GM18873 (cell line): ENCODE data around the gene WDR33.

Source experiments
- ATAC-seq: cut with Tn5 transposase; IDR thresholded peaks from one replicate; pipeline ENCODE4 v1.9.1; 2021; ENCODE audit warnings: mild to moderate bottlenecking, moderate library complexity, moderate number of reproducible peaks; ENCODE audit not compliant: unreplicated experiment, low FRiP score

Gene WDR33

DNA sequence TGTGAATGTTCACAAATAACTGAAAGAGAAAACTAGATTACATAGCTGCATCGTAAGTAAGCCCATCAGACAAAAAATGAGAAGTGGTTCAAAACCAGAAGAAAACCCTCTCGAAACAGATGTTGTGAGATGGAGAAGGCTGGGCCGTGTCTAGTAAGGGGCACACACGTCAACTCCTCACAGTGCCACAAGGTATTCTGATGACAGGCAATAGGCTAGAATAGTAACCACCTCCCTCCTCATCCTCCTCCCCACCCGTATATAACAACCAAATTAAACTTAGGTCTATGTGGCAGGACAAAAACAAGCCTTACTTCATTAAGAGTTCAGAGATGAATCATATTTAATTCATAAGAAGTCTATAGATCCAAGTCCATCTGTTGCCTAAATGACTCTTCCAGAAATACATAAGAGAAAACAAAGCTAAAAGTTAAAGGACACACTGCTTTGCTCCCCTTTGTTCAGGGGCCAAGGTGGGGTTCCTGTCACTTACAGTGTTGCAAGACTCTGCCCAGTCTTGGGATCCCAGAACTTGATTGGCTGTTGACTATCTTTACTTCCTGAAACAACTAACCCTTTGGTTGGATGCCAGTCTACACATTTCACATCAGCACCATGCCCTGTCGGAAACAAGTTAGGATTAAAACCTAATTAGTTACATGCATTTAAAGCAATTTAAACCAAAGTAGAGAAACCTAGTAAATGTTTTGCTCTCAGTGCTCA lies 84.7 kb downstream of the WDR33 start:
- no peak for ATAC-seq

DNA sequence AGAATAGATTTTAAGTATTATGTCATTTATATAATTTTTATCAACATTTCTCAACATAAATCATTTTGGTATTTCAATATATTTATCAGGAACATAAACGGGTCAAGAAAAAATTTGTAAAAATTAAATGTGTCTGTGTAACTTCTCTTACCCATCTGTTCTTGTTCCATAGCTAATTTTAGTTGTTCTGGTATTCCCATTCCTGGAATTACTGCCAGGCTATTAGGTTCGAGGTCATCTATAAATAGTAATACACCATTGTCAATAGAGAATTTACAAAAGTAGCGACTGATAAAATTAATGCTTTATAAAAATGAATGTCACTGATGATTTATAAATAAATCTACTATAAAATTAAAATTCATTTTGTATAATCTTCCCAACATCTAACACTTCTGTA lies 88.2 kb downstream of the WDR33 start:
- ATAC-seq, result no peak

DNA sequence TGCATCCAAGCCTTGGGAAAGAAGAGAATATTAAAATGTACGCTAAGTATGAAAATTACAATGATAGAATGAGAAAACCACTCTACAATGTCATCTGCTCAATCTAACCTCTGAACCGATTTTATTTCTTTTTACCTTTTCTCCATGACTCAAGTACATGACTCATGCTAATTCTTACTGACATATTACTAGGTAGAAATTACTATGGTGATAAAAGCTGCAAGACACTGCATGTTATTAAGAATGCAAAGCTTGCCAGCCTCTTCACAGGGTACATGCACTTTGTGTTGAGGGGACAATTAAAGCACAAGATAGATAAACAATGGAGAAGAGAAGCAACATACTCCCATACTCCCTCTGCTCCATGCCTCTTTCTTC lies 89.0 kb downstream of the WDR33 start:
- no peak for ATAC-seq

DNA sequence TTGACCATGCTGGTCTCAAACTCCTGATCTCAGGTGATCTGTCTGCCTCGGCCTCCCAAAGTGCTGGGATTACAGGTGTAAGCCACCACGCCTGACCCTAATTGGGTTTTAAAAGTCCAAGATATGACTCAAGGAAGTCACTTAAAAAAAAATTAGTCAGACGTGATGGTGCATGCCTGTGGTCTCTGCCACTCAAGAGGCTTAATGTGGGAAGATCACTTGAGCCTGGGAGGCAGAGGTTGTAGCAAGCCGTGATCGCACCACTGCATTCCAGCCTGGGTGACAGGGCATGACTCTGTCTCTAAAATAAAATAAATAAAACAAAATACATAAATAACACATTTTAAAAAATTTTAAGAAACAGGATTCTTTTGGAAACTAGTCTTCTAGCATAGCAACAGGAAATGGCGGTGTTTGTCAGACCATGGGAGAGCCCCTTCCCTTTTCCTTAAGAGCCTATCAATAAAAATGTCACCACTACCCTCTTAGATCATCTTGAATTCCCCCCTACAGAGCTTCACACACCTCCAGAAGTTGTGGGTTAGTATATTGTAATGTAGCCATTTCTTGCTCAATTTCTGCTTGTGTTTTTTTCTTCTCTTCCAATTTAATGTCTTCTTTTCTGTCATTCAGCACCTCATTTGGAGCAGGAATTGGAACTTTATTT lies 89.5 kb downstream of the WDR33 start:
- ATAC-seq, result no peak

DNA sequence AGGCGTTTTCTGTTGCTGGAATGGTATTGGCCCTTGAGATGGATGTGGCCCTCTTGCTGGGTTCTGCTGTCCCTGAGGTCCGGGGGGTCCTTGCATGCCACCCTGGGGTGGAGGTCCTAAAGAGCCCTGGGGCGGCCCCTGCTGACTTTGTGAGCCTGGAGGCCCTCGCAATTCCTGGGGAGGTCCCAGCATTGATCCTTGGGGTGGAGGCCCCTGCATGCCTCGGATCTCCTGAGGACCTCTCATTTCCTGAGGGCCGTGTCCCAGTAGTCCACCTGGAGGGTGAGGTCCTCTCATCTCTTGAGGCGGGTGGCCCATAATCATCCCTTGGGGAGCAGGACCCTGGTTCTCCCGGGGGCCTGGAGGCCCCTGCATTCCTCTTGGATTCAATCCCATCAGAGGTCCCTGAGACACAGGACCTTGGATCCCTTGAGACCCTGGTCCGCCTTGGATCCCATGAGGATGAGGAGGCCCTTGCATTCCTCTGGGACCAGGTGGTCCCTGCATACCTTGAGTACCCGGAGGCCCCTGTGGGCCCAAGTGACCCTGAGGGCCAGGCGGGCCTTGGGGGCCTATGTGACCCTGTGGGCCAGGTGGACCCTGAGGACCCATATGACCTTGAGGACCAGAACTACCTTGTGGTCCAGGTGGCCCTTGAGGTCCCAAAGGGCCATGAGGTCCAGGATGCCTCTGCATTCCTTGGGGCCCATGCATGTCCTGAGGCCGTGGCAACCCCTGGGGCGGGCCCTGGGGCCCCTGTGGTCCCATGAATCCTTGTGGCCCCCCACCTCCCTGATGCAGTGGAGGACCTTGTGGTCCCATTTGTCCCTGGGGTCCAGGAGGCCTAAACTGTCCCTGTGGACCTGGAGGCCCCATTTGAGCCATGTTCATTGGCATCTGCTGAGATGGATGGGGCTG lies 91.4 kb downstream of the WDR33 start:
- ATAC-seq, result no peak

DNA sequence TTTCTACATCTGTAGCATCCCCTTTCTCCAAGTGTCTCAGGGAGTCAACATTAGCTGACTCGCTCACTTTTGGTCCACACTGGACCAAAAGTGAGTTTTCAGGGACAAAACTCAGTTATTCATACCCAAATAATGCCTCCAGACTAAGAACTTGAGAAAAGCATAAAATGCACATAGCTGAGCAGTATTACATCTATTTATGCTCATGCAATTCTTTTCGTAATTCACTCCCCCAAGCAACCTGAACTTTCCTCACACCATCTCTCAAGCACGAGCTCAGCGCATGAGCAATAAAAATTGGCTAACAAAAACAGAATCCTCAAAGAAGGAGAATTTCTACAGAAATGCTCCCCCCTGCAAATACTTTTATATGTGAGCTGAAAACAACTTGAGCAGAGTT lies 92.7 kb downstream of the WDR33 start:
- ATAC-seq, result no peak

DNA sequence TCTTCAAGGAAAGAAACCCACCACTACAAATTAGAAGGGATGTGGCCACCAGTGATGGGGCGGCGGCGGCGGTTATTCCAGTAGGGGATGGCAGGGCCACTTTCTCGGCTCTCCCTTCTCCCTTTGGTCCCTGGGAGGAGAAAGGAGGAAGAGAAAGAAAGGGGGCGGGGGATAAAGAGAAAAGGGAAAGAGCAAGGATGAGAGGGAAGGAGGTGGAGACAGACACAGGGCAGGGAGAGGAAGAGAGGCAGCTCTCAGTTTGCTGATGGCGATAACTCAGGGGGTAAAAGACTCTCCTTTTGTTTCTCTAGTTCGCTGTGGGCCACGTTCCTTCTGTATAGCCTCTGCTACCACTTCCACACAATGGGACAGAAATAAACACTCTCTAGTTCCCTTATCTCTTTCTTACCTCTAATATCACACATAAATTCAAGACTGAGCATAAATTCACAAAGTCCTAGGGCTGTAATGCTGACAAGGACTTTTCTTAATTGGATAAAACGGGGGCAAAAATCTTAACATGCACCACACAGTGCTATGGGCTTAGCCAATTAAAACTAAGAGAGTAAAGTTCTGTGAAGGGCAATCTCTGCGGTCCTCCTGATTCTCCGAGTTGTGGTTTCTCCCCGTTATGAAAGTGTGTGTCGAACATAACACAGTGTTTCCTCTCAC lies 95.1 kb downstream of the WDR33 start:
- no peak for ATAC-seq

DNA sequence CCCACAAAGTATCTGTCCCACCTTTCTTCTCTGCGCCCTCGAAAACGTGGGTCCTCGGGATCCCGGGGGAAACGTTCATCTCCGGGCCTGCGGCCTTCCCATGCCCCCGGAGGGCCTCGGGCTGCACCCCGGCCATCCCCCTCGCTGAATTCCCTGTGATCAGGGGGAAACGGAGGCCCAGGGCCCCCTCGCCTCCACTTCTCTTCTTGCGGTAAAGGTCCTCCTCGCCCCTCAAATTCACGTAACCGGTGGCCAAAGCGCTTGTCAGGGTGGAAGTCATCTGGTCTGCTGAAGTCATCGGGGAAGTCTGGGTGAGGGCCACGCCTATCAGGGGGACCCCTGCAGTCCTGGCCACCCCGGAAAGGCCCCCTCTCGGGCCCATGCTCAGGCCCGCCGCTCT lies 97.4 kb downstream of the WDR33 start:
- ATAC-seq, result no peak

DNA sequence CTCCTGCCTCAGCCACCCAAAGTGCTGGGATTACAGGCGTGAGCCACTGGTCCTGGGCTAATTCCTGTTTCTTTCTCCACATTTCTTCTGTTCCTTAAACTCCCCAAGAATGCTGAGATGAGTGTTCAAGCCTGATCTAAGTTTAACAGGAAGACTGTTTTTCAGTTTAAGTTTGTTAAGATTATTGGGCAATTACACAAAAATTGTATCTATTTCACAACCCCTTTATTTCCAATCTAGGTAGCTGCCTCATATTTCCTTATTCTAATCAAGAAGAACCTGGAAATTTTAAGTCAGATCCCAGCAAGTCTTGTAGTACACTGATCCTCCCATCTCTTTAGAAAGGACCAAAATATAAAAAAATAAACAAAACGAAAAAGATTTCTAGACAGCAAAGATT lies 98.0 kb downstream of the WDR33 start:
- no peak for ATAC-seq

DNA sequence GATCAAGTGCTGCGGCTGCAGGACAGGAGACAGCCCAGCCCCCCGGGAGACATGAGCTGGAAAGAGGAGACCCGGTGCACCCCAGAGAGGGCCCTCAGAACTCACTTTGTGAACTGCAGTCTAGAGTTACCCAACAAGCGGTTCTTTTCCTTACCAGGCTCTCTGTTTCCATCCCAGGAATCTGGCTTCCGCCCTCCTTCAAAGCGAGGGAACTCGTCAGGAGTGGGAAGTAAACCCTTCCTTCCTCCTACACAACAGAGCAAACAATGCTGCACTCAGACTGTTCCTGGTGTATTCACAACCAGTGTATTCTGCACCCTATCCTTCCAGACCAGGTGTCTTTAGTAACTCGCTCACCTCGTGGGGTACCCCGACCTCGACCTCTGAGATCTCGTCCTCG lies 101.6 kb downstream of the WDR33 start:
- no peak for ATAC-seq

DNA sequence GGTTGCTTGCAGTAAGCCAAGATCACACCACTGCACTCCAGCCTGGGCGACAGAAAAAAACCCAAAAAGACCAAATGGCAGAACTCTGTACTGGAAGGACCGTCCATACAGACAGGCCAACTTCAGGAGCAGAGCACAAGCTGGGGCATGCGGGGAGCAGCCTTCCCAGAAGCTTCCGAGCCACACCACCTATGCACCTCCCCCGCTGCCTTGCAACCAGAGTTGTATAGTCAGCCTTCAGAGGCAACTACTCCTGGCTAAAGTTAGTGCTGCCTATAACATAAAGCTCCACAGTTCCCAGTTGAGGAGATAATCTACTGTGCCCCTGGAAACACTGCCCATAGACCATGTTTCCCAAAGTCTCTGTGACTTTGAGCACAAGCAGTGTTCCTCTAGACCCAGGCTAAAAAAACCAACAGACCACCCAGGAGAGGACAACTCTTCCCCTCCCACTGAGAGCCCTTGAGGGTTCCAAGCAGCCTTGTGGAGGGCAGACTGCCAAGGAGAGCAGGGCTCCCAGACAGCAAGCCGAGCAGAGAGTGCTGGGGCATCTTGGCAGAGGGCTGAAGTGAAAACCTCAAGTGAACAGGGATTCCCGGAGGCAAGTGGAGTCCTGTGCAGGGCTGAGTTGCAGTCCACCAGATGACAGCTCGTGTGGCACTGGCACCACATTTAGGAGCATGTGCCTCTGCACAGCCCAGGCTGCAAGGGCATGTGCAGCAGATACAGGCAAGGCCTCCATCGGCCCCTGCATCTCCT lies 102.9 kb downstream of the WDR33 start:
- ATAC-seq, result no peak

DNA sequence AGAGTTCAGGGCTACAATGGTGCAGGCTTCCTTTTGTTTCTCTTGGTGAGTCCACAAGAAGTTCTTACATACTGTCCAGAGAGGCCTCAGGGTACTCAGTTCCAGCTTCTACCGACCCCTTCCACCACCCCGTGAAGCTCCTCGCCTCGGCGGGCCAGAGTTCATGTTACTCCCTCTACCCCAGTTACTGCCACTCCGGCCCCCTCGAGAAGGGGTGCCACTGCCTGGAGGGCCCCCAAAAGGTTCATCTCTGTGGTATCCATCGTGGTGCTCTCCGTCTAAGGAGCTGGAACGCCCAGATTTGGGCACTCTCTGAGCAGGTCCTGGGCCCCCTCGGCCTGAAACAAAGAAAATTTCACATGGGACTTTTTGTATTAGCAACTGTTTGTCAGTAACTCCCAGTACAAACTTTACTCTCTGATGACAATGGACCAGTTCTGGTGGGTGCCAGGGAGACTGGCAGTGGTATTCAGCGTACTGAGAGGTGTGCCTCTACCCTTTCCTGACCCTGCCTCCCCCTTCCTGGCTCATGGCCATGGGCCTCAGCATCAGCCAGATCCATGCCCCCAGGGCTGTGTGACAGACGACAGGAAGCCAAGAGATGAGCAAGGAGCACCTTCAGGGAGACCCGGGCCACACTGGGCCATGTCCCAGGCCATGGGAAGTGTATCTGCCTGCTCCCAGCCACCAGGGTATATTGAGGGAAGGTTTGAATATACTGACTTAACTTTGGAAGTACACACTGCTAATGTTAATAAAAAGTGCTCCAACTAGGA lies 104.6 kb downstream of the WDR33 start:
- ATAC-seq, result no peak

DNA sequence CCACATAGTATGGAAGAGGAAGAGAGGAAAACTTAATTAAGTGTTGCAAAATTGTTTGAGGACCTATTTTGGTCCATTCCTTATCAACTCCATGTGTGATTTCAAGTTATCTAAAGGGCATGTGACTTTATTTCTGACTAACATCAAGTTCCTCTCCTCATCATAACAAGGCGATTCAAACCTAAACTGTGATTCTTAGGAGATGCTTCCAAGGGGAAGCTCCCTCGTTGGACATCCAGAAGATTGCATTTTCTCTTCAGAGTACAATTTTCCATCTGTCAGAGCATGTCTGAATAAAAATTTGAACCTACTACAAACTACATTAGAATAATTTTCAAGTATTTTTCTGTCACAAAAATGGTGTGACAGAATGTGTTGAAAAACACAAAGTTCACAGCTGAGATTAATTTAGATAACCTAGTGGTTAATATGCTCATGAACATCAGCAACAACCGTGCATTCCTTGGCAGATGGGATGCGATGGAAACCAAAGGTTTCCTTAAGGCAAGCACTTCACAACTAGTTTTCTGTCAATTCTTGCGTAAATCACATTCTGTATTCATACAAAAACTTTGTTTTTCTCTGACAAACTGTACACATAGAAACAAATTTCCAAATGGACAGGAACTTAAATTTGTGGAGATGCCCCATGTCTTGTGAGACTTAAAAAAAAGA lies 105.4 kb downstream of the WDR33 start:
- no peak for ATAC-seq

DNA sequence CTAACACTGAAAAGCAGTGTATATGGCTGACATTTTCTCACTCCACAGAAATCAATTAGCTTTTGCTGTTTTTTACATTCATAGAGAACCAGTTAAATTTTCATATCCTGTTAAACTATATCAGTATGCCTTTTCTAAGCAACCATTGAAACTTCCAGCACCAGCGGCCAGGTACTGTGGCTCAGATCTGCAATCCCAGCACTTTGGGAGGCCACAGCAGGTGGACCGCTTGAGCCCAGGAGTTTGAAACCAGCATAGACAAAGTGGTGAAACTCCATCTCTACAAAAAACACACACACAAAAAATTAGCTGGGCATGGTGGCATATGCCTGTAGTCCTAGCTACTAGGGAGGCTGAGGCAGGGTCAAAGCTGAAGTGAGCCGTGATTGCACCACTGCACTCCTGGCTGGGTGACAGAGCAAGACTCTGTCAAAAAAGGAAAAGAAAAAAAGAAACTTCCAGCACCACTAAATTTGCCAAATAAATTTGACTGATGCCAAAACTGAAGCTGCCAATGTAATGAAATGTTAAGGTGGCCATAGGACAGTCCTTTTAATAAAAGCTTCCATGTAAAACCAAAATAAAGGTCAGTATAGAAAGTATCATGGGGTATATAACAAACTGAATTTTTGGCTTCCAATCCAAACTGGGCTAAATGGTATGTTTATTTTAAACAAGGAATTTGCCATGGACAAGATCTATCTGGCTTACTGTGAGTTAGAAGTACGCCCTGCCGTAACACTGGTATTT lies 106.2 kb downstream of the WDR33 start:
- no peak for ATAC-seq

DNA sequence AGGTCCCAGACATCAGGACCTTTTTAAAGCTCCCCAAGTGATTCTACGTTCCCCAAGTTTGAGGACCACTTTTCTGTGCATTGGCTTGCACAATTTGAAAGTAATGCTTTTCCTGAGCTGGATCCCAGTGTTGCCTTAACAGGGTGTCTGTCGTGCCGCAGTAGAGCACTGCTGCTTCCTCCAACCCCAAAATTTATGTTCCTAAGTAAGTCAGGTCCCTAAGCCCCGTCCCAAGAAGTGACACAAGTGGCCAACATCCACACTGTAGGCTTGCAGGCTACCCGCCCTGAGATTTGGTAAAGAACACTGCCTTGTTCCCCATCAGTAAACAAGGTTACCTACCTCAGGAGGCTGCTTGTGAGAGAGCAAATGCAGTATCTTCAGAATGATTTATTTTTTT lies 107.7 kb downstream of the WDR33 start:
- no peak for ATAC-seq

DNA sequence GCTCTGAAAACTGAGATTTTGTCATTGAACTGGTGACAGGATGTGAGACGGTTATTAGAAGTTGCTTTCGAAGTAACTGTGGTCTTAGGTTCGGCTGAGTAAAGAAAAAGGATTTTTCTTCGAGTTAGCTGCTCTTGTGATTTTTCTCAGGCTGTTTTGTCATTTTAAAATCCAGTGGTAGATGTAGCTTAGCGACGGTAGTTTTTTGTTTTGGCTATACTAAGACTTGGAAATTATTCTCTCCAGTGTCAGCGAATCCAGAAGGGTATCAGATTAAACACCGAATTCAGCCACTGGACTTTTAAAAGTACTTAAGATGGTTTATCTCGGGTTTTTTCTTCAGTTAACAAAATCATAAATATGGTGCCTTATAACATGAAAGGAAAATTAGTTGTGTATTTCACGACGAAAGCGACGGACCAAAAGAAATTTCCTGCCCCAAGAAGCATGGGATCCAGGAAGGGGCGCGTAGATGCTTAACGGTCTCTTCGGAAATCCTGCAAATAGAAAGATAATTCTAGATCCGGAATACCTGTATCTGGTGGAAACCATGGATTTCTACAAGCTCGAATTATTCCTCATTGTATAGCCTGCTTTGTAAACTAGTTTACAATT lies 108.5 kb downstream of the WDR33 start:
- ATAC-seq, result no peak

DNA sequence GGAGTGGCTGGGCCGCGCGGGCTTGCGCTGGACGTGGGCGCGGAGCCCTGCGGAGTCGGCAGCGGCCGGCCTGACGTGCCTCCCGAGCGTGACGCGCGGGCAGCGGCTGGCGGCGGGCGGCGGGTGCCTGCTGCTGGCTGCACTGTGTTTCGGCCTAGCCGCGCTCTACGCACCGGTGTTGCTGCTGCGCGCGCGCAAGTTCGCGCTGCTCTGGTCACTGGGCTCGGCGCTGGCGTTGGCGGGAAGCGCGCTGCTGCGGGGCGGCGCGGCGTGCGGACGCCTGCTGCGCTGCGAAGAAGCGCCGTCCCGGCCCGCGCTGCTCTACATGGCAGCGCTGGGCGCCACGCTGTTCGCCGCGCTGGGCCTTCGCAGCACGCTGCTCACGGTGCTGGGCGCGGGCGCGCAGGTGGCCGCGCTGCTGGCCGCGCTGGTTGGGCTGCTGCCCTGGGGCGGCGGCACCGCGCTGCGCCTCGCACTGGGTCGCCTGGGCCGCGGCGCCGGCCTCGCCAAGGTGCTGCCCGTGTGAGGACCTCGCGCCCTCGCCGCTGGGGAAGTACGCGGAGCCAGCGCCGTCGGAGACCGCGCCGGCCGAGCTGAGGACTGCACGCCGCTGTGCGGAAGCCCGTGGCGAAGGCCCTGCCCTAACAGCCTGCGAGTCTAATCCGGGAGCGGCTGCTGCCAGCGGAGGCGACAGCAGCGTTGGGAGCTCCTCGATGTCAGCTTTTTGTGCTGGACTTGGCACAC lies 109.1 kb downstream of the WDR33 start:
- peak; percentile 27 for ATAC-seq
